ENCODE data around the gene MAGEA2B.
"Not testable (repeated sequence)": the region's sequence is repeated elsewhere in the genome, so short reads cannot be mapped to it uniquely, and the experiment has no call there.

The MAGEA2B gene

DNA sequence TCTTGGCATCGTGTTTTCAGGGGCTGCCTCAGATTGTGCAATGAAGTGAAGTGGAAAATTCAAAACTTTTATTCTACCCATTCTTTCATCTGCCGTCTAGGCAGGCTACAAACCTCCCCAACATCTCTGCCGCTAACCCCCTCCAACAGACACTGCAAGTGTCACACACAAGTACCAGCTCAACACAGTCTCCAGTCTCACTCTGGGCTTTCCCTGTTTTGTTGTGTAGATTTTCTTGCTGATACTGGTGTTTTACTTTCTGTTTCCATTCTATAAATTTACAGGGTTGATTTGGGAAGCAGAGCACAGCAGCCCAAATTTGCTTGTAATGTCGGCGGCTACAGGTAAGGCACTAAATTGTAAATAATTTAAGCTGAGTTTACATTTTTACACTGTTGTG lies 40.4 kb downstream of the MAGEA2B start:
- in situ Hi-C loops (cut with MboI; ENCODE audit: low sequenced_read_pairs), result not testable (repeated sequence)

DNA sequence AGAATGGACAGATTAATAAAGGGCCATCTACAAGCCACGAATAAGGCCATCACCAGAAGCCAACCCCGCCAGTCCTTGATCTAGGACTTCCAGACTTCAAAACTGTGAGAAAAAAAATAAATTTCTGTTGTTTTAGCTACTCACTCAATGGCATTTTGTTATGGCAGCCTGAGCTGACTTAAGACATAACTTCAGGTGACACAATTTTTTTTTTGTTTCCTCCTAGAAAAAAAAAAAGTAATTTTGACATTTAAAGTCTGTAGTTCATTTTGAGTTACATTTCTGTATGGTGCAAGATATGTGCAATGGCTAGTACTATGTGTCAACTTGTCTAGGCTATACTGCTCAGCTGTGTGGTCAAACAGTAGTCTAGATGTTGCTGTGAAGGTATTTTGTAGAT lies 44.5 kb downstream of the MAGEA2B start, which contains the start of gene CSAG3:
CSAG3 (plus strand) TSS at position 301 of the 400 bp plus-strand sequence.
- in situ Hi-C loops (cut with MboI; ENCODE audit: low sequenced_read_pairs), result not testable (repeated sequence)

DNA sequence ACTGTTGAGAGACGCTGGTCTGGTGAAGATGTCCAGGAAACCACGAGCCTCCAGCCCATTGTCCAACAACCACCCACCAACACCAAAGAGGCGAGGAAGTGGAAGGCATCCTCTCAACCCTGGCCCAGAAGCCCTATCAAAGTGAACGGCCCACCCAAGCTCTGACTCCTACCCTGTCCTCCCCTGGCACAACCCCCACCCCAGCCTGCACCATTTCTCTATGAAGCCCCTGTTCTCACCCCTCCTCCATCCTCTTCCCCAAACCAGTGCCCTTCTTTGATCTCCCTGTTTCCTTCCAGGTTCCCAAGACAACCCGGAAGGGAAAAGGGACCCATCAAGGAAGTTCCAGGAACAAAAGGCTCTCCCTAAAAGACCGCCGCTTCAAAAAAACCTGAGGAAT lies 45.1 kb downstream of the MAGEA2B start:
- in situ Hi-C loops (cut with MboI; ENCODE audit: low sequenced_read_pairs), result not testable (repeated sequence)

DNA sequence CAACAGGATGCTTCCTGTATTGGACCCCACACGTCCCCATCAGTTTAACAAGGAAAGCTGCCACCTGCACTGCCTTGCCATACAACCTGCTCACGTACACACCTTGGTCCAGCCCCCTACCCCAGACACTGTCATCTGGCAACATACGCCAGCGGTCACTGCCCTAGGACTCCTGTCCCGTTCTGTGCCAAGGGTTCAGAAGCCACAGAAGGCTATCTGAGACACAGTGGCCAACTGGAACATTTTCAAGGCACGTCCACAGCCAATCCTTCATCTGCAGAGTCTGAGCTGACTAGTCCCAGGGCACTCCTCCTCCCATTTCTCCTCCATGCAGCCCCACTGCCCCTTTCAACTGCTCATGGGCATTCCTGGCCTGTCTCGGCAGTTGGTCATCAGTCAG lies 47.2 kb downstream of the MAGEA2B start:
- in situ Hi-C loops (cut with MboI; ENCODE audit: low sequenced_read_pairs), result not testable (repeated sequence)

DNA sequence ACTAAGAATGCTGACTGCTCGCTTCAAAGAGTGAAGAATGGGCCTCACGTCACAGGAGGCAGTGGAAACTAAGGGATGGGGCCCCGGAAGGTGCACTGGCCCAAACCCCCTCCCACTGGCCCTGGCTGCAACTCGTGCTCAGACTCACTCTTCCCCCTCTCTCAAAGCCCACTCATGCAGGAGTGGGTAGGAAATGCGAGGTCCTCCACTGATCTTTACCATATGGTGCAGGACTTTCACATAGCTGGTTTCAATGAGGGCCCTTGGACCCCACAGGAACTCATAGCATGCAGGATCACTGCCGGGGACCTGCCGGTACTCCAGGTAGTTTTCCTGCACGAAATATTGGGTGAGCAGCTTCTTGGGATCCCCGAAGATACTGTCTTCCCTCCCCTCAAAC lies 52.1 kb downstream of the MAGEA2B start:
- in situ Hi-C loops (cut with MboI; ENCODE audit: low sequenced_read_pairs), result not testable (repeated sequence)
